ENCODE data around the gene POLG. TPM values are rescaled to one million over a fixed set of nuclear protein-coding genes. Genes with fewer than 3 reads are reported as not detected.

The POLG gene
- total and polyA plus RNA-seq, 2 of the 4 experiments (the other 2 are of a cell fraction) = 19.9 to 30.6 TPM

DNA sequence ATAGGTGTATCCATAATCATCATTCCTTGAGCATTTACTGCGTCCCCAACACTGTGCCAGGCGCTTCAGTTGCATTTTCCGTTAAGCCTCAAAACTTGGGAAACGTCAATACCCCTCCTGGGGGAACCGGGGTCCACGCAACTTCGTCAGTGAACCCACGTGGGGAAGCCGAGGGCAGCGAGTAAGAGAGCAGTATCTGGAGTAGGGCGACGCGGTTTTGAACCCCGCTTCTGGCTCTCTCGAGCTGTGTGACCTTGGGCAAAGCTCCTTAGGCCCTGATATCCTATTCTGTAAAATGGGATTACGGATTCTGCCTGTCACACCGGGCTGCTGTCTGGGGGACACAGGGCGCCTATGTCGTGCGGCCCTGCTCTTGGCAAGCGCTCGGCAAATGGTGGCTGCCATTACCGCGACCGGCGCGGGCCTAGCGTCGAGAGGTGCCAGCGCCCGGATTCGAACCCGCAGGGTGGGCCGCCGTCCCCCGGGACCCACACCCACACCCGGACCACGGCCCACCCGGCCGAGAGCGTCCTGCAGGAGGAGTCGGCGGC is 590 bp downstream of the POLG start:
- DNase-seq = no peak
- ChIA-PET CTCF (interaction anchor here (1.3 to 1.6 kb wide), 2 partner anchors 24 to 127 kb away, joined by 5 to 6 read pairs; no protein-coding TSS in a partner anchor), POLR2A (ENCODE audit: unreplicated experiment) (no interaction called here)
- no peak overlapping the region for H3K18ac ChIP-seq (ENCODE audit: low read depth, low read length)
- 2% methylated on average over 14 of the region's 43 CpGs; no CpG with 5 or more reads in 1 of the 2 experiments for WGBS, 2 experiments (ENCODE audit: extremely low coverage in 2 of 2, insufficient read length in 1 of 2)
- peaks cover 11% of the 10 kb centered on the region; the same call in 1 of the 2 replicates for H3K4me1 ChIP-seq (ENCODE audit: control insufficient read depth, insufficient read depth, low read length)
- dilution Hi-C loops (cut with HindIII; ENCODE audit: low sequenced_read_pairs, unreplicated experiment) (no loop called here), in situ Hi-C loops (cut with MboI; ENCODE audit: low sequenced_read_pairs) (no loop called here), intact Hi-C loops (cut with micrococcal nuclease) (no loop called here)
- peak overlapping the region; percentile 97 for H2AK9ac ChIP-seq (replicated peaks; ENCODE audit: low read depth, low read length, poor library complexity)
- peaks cover 47% of the 10 kb centered on the region for H4K20me1 ChIP-seq (ENCODE audit: insufficient read depth, low read length)
- no TSS peak for BruUV-seq (replicated peaks)
- peaks cover 5% of the 10 kb centered on the region for H3K27me3 ChIP-seq (ENCODE audit: control insufficient read depth, insufficient read depth, low read length)
- H3K9ac ChIP-seq (ENCODE audit: low read depth, low read length) = peak overlapping the region; percentile 83
- peaks cover 34 to 47% of the 10 kb centered on the region in 2 experiments for H3K79me1 ChIP-seq (ENCODE audit: low read depth in 1 of 2, low read length in 2 of 2)
- H3K4ac ChIP-seq (ENCODE audit: low read depth, low read length) = peak overlapping the region; percentile 85
- peak overlapping the region; percentile 52 for H3K56ac ChIP-seq (ENCODE audit: extremely low read depth, insufficient read depth, low read length)
- H3K9me1 ChIP-seq (ENCODE audit: insufficient read depth, low read length) = peaks cover 6% of the 10 kb centered on the region; the same call in 1 of the 2 replicates
- H4K5ac ChIP-seq (ENCODE audit: low read depth, low read length) = no peak overlapping the region; the same call in 1 of the 2 replicates
- H3K9me3 ChIP-seq (ENCODE audit: control insufficient read depth, insufficient read depth, low read length) = no peaks in the 10 kb centered on the region
- H2BK120ac ChIP-seq (ENCODE audit: low read depth, low read length) = no peak overlapping the region; the same call in 1 of the 2 replicates
- H3K27ac ChIP-seq (ENCODE audit: insufficient read depth, low read length) = peak overlapping the region; percentile 64
- peak overlapping the region; percentile 74 for H3K14ac ChIP-seq (replicated peaks; ENCODE audit: low read depth, low read length)
- peak overlapping the region; percentile 70; the same call in 1 of the 2 replicates for H4K91ac ChIP-seq (ENCODE audit: insufficient read depth, low read depth, low read length)
- H2AK5ac ChIP-seq (ENCODE audit: low read depth, low read length) = peak overlapping the region; percentile 66
- ATAC-seq (ENCODE audit: low read depth) = no peak
- H2AFZ ChIP-seq (replicated peaks; ENCODE audit: low read length, poor library complexity) = peak overlapping the region; percentile 96
- no peak overlapping the region for H2BK20ac ChIP-seq (ENCODE audit: low read depth, low read length)
- H3K4me3 ChIP-seq (ENCODE audit: insufficient read depth, low read depth, low read length) = peak overlapping the region; percentile 59
- H2BK5ac ChIP-seq (ENCODE audit: low read depth, low read length, poor library complexity, severe bottlenecking) = peak overlapping the region; percentile 38
- H4K8ac ChIP-seq (ENCODE audit: low read depth in 2 of 2, low read length in 2 of 2) = peak overlapping the region; percentile 72 to 80; a peak in 3 of 4 replicates
- H2BK15ac ChIP-seq (ENCODE audit: low read depth, low read length) = no peak overlapping the region
- H3K36me3 ChIP-seq (ENCODE audit: control insufficient read depth, insufficient read depth, low read length) = peaks cover 29% of the 10 kb centered on the region
- H3K23ac ChIP-seq (ENCODE audit: low read depth, low read length) = peak overlapping the region; percentile 66
- H3K4me2 ChIP-seq (ENCODE audit: low read depth, low read length) = peak overlapping the region; percentile 80
- TF ChIP-seq, protein P1, sequence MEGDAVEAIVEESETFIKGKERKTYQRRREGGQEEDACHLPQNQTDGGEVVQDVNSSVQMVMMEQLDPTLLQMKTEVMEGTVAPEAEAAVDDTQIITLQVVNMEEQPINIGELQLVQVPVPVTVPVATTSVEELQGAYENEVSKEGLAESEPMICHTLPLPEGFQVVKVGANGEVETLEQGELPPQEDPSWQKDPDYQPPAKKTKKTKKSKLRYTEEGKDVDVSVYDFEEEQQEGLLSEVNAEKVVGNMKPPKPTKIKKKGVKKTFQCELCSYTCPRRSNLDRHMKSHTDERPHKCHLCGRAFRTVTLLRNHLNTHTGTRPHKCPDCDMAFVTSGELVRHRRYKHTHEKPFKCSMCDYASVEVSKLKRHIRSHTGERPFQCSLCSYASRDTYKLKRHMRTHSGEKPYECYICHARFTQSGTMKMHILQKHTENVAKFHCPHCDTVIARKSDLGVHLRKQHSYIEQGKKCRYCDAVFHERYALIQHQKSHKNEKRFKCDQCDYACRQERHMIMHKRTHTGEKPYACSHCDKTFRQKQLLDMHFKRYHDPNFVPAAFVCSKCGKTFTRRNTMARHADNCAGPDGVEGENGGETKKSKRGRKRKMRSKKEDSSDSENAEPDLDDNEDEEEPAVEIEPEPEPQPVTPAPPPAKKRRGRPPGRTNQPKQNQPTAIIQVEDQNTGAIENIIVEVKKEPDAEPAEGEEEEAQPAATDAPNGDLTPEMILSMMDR (conservative IDR thresholded peaks at IDR 0.05; ENCODE audit: low read depth, low read length) = no peak
- TF ChIP-seq, protein P2, sequence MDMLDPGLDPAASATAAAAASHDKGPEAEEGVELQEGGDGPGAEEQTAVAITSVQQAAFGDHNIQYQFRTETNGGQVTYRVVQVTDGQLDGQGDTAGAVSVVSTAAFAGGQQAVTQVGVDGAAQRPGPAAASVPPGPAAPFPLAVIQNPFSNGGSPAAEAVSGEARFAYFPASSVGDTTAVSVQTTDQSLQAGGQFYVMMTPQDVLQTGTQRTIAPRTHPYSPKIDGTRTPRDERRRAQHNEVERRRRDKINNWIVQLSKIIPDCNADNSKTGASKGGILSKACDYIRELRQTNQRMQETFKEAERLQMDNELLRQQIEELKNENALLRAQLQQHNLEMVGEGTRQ (IDR thresholded peaks at IDR 0.05; ENCODE audit: low read depth, low read length) = no peak
- TF ChIP-seq POLR2A (IDR thresholded peaks at IDR 0.05; ENCODE audit: low read depth, low read length) = no peak
- no peak for TF ChIP-seq SMC3 (IDR thresholded peaks at IDR 0.05; ENCODE audit: low read depth, low read length)
- TF ChIP-seq RAD21 (IDR thresholded peaks at IDR 0.05; ENCODE audit: low read length) = no peak
- no peak for TF ChIP-seq CEBPB (IDR thresholded peaks at IDR 0.05; ENCODE audit: low read depth, low read length)
- no peak for TF ChIP-seq MXI1 (IDR thresholded peaks at IDR 0.05; ENCODE audit: borderline replicate concordance, low read depth, low read length)

Data from IMR-90 (cell line).